Muscle of back (tissue), 11 donors: ENCODE results near the gene KRTAP10-7. TPM values are rescaled to one million over a fixed set of nuclear protein-coding genes. Genes with fewer than 3 reads are reported as not detected.
A peak's percentile ranks its signal among the peaks of the same experiment; 100 is the strongest.
"Not testable (repeated sequence)": the region's sequence is repeated elsewhere in the genome, so short reads cannot be mapped to it uniquely, and the experiment has no call there.

Experiments
- DNase-seq, 3 donors: peaks; one replicate each; pipeline versions ENCODE4 v3.0.0 to v3.0.0-alpha.2; 2013
- polyA plus RNA-seq, 10 donors: library from polyadenylated mRNA; unstranded; fragments of 120-200 nt; gene quantifications; one replicate each; pipeline ENCODE4 v1.2.1, GENCODE V29; 2013; ENCODE audit not compliant: insufficient read length in 10 of 10

The KRTAP10-7 gene
- polyA plus RNA-seq, 10 donors, result not detected

- DNase-seq, result no peak
These were observed 30.0 kb downstream of the KRTAP10-7 start for GRCh38 chr21:44630440-44630839.

- DNase-seq, result no peak
These were observed 31.7 kb downstream of the KRTAP10-7 start for GRCh38 chr21:44632067-44632466.

- DNase-seq, result no peak
These were observed 36.0 kb downstream of the KRTAP10-7 start for GRCh38 chr21:44636209-44637017.

GRCh38 chr21:44637018-44637850 lies 36.8 kb downstream of the KRTAP10-7 start, which contains the start of gene KRTAP10-10:
Gene KRTAP10-10, plus strand, starts transcription at chr21:44637356. Its CDS starts 62 bp downstream, at chr21:44637418.
- no peak for DNase-seq

GRCh38 chr21:44637851-44638348 lies 37.5 kb downstream of the KRTAP10-7 start:
- DNase-seq, result not testable (repeated sequence)

GRCh38 chr21:44638506-44639330 lies 38.3 kb downstream of the KRTAP10-7 start:
- DNase-seq, result not testable (repeated sequence)

- no peak for DNase-seq
These were observed 38.9 kb downstream of the KRTAP10-7 start for GRCh38 chr21:44639331-44639655.

- DNase-seq, result no peak
These were observed 40.4 kb downstream of the KRTAP10-7 start for GRCh38 chr21:44640761-44641160.

GRCh38 chr21:44643741-44644310 lies 43.4 kb downstream of the KRTAP10-7 start:
- no peak for DNase-seq

GRCh38 chr21:44644878-44645277 lies 44.5 kb downstream of the KRTAP10-7 start:
- DNase-seq, result no peak

- DNase-seq, result not testable (repeated sequence)
These were observed 46.2 kb downstream of the KRTAP10-7 start, which contains the start of gene KRTAP10-11 for GRCh38 chr21:44646366-44647221. Gene KRTAP10-11, plus strand, starts transcription at chr21:44646414. Its CDS starts 45 bp downstream, at chr21:44646459.

GRCh38 chr21:44647222-44647552 lies 46.8 kb downstream of the KRTAP10-7 start:
- peak in 1 of 3 donors; percentile 22 for DNase-seq

GRCh38 chr21:44648557-44649311 lies 48.3 kb downstream of the KRTAP10-7 start:
- no peak for DNase-seq

- peak in 1 of 3 donors; percentile 22 for DNase-seq
These were observed 49.2 kb downstream of the KRTAP10-7 start for GRCh38 chr21:44649521-44650100.

GRCh38 chr21:44650265-44650972 lies 50.0 kb downstream of the KRTAP10-7 start:
- no peak for DNase-seq

GRCh38 chr21:44650973-44651675 lies 50.7 kb downstream of the KRTAP10-7 start:
- DNase-seq, result no peak
